GM12878 (cell line): Measurements from ENCODE around the gene DMAC2. TPM values are rescaled to one million over a fixed set of nuclear protein-coding genes. Genes with fewer than 3 reads are reported as not detected.

Source experiments
- ATAC-seq: fragments of 200-7000 bp; cut with Tn5 transposase; 3 replicates; pipeline ENCODE4 v1.9.1; 2020; ENCODE audit warnings: mild to moderate bottlenecking, moderate library complexity
- BruUV-seq: library from RNA; stranded (reverse); fragments of 400-500 nt; replicated peaks from 2 replicates; lab custom pipeline; 2021; lab: Mats Ljungman, UMichigan
- CTCF ChIA-PET: fragments of 300-600 bp; sonication (Branson Sonifier 250); formaldehyde crosslinking; extraction: SDS; loops from one replicate; lab custom pipeline; 2021; ENCODE audit warnings: inconsistent platforms; lab: Yijun Ruan, JAX
- POLR2A ChIA-PET: fragments of 350-600 bp; formaldehyde crosslinking; extraction: SDS; loops from one replicate; lab custom pipeline; 2021; ENCODE audit warnings: inconsistent platforms; lab: Charles Lee
- RAD21 ChIA-PET: fragments of 300-600 bp; sonication (Branson Sonifier 250); formaldehyde crosslinking; loops from one replicate; lab custom pipeline; 2023; ENCODE audit warnings: antibody characterized with exemption; ENCODE audit not compliant: unreplicated experiment; lab: Charles Lee
- SMC1A ChIA-PET: fragments of 300-600 bp; sonication (Branson Sonifier 250); formaldehyde crosslinking; loops from one replicate; lab custom pipeline; 2023; ENCODE audit not compliant: unreplicated experiment, uncharacterized antibody; lab: Charles Lee
- DNase-seq: peaks from one replicate; pipeline ENCODE4 v3.0.0-alpha.2; 2011; ENCODE audit warnings: low read depth, low spot score
- FAIRE-seq: peaks from 3 replicates; lab custom pipeline; 2011; peaks lifted over from hg19 to GRCh38; lab: Jason Lieb, UNC
- H2AFZ ChIP-seq: 2 replicates; pipeline ENCODE4 v1.6.0; 2011; ENCODE audit warnings: low read depth, low read length, control low read depth; ENCODE audit not compliant: control insufficient read depth
- H3K27ac ChIP-seq: 2 replicates; pipeline ENCODE4 v1.5.1; 2011; ENCODE audit warnings: control low read depth; ENCODE audit not compliant: control insufficient read depth, insufficient read depth
- H3K27me3 ChIP-seq, 2 experiments: replicated peaks in 1 of 2; 2 replicates each; pipeline versions ENCODE4 v1.6.0 to v1.6.1; 2011; ENCODE audit warnings: low read length in 1 of 2; ENCODE audit not compliant: control insufficient read depth in 2 of 2, insufficient read depth in 2 of 2
- H3K36me3 ChIP-seq, 2 experiments: 2 replicates each; pipeline ENCODE4 v1.5.1; 2011; ENCODE audit warnings: low read length in 1 of 2; ENCODE audit not compliant: control insufficient read depth in 2 of 2, insufficient read depth in 2 of 2
- H3K4me1 ChIP-seq: 2 replicates; pipeline ENCODE4 v1.6.1; 2011; ENCODE audit warnings: mild to moderate bottlenecking, low read length, moderate library complexity, mixed read lengths; ENCODE audit not compliant: control insufficient read depth, insufficient read depth
- H3K4me2 ChIP-seq: 2 replicates; pipeline ENCODE4 v1.6.0; 2011; ENCODE audit warnings: control low read depth; ENCODE audit not compliant: control insufficient read depth, insufficient read depth
- H3K4me3 ChIP-seq: fragments of 200-600 bp; sonication (generic); 2 replicates; pipeline ENCODE4 v1.5.1; 2016
- H3K79me2 ChIP-seq: 2 replicates; pipeline ENCODE4 v1.6.0; 2011; ENCODE audit warnings: low read length; ENCODE audit not compliant: control insufficient read depth, insufficient read depth
- H3K9ac ChIP-seq: 2 replicates; pipeline ENCODE4 v1.8.0; 2011; ENCODE audit warnings: low read length, control low read depth, mixed read lengths; ENCODE audit not compliant: control insufficient read depth, insufficient read depth
- H3K9me3 ChIP-seq: replicated peaks from 3 replicates; pipeline ENCODE4 v1.5.1; 2011; ENCODE audit warnings: mild to moderate bottlenecking, low read length; ENCODE audit not compliant: control insufficient read depth, insufficient read depth
- H4K20me1 ChIP-seq: 2 replicates; pipeline ENCODE4 v1.6.0; 2011; ENCODE audit not compliant: control insufficient read depth, insufficient read depth
- CBX3 ChIP-seq: fragments of 200-600 bp; sonication (generic); IDR thresholded peaks from 2 replicates; pipeline ENCODE4 v1.6.1; 2016; ENCODE audit warnings: low read depth, borderline replicate concordance
- WGBS: methylation state at CpG from one replicate; pipeline ENCODE4 v1.1.6; 2016; ENCODE audit warnings: low lambda C conversion rate; ENCODE audit not compliant: insufficient replicate concordance, insufficient coverage; ENCODE audit errors: missing lambda C conversion rate; 5-methylcytosine and 5-hydroxymethylcytosine counted together
- in situ Hi-C: fragments of 300-500 bp; cut with MboI; formaldehyde crosslinking; loops from 9 replicates; pipeline ENCODE4 v1.14.3; 2018; ENCODE audit warnings: mixed read lengths
- intact Hi-C: fragments of 100-400 bp; cut with micrococcal nuclease; formaldehyde crosslinking; loops from one replicate; pipeline ENCODE4 v1.14.2; 2022; ENCODE audit not compliant: unreplicated experiment
- polyA plus RNA-seq, 11 experiments: library from polyadenylated mRNA; depleted of rRNA in 4 of 11; unstranded in 6 of 11; stranded (reverse) in 5 of 11; fragments of >200 nt; fragmentation: Nextera tagmentation in 4 of 11; fragmentation: Illumina TruSeq in 1 of 11; extraction: Ambion mirVana in 4 of 11; extraction: Trizol in 1 of 11; gene quantifications; 1 replicate in 1 of 11; 2 replicates in 10 of 11; pipeline versions ENCODE4 v1.2.1 to v1.2.3, GENCODE V29; 2011 to 2016; ENCODE audit warnings: inconsistent platforms in 2 of 11, missing spikeins in 2 of 11, low read depth in 1 of 11
- total RNA-seq, 4 experiments: library from RNA; depleted of rRNA in 3 of 4; stranded (reverse); fragments of >200 nt in 3 of 4; fragmentation: Illumina TruSeq in 1 of 4; extraction: Trizol in 1 of 4; gene quantifications; 2 replicates each; pipeline versions ENCODE4 v1.2.1 to v1.2.3, GENCODE V29; 2013 to 2021
- TF ChIP-seq, protein P1 (sequence below), 3 experiments: IDR thresholded peaks in 2 of 3; conservative IDR thresholded peaks in 1 of 3; 2 replicates each; pipeline ENCODE4 v1.5.1; 2011; ENCODE audit warnings: low read depth in 3 of 3, low read length in 3 of 3, mild to moderate bottlenecking in 3 of 3, control low read depth in 2 of 3, moderate library complexity in 2 of 3, inconsistent platforms in 1 of 3, mixed read lengths in 1 of 3; ENCODE audit not compliant: control insufficient read depth in 2 of 3, insufficient read depth in 1 of 3; ENCODE audit errors: extremely low read depth in 1 of 3

DMAC2 gene
- total and polyA plus RNA-seq, 10 of the 15 experiments (the other 5 are each of a cell fraction or from before 2014, with no cell fraction given): 10.8 to 57.2 (median 42.7) TPM

DNA sequence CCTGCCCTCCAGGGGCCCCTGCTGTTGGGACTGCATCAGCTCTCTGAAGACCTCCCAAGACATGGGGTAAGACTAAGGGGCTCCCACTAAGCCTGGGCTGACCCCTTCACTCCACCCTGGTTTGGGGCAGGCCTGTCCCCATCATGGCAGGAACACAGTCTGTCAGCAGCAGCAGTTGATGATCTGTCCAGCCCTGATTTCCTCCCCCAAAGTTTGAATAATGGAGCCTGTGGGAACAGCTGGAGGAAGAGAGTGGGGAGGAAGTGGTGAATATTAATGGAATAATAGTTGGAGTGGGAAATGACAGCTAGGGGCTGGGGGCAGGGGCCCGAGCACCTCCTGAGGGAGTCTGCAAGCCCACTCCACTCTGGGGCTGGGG is 11.2 kb downstream of the DMAC2 start:
- in situ Hi-C loops: no loop called here
- Histone ChIP-seq H4K20me1 (no peaks in the 10 kb centered on the region; the same call in 1 of the 2 replicates), H3K36me3 (peaks cover 10 to 19% of the 10 kb centered on the region in 2 experiments), H2AFZ (no peak overlapping the region), H3K9ac (0 out of 2 replicates have a peak overlapping the region, but pooled peaks have one; percentile 5), H3K4me1 (peaks cover 9% of the 10 kb centered on the region), H3K4me2 (peak overlapping the region; percentile 52), H3K79me2 (no peaks in the 10 kb centered on the region; the same call in 1 of the 2 replicates), H3K4me3 (no peak overlapping the region), H3K9me3 (no peaks in the 10 kb centered on the region), H3K27ac (peak overlapping the region; percentile 67), H3K27me3 (no peaks in the 10 kb centered on the region)
- ChIA-PET CTCF (interaction anchor here (0.7 to 1.9 kb wide), 4 partner anchors 9 to 20 kb away, joined by 3 to 8 read pairs (median 4); partner anchors contain the start of gene DMAC2), SMC1A (no interaction called here), RAD21 (interaction anchor here (1.0 to 1.6 kb wide), 2 partner anchors 11 to 77 kb away, joined by 3 read pairs; no protein-coding TSS in a partner anchor), POLR2A (interaction anchor here (0.6 to 1.5 kb wide), 5 partner anchors 11 to 211 kb away, joined by 3 to 9 read pairs (median 4); partner anchors contain the start of gene DMAC2)
- no peak; the same call in 2 of the 3 replicates for ATAC-seq
- FAIRE-seq: no peak
- WGBS: 71% methylated on average over 1 of the region's 1 CpG
- BruUV-seq: no TSS peak
- intact Hi-C loops: no loop called here
- no peak for TF ChIP-seq CBX3
- TF ChIP-seq, protein P1, sequence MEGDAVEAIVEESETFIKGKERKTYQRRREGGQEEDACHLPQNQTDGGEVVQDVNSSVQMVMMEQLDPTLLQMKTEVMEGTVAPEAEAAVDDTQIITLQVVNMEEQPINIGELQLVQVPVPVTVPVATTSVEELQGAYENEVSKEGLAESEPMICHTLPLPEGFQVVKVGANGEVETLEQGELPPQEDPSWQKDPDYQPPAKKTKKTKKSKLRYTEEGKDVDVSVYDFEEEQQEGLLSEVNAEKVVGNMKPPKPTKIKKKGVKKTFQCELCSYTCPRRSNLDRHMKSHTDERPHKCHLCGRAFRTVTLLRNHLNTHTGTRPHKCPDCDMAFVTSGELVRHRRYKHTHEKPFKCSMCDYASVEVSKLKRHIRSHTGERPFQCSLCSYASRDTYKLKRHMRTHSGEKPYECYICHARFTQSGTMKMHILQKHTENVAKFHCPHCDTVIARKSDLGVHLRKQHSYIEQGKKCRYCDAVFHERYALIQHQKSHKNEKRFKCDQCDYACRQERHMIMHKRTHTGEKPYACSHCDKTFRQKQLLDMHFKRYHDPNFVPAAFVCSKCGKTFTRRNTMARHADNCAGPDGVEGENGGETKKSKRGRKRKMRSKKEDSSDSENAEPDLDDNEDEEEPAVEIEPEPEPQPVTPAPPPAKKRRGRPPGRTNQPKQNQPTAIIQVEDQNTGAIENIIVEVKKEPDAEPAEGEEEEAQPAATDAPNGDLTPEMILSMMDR (IDR thresholded peaks at IDR 0.05 in 2 of 3, conservative IDR thresholded peaks at IDR 0.05 in 1 of 3; ENCODE audit: control insufficient read depth in 2 of 3, extremely low read depth in 1 of 3, insufficient read depth in 1 of 3, low read depth in 3 of 3, low read length in 3 of 3): no peak
- no peak for DNase-seq
